K562 (cell line): Measurements from ENCODE around the gene ETS1. TPM values are rescaled to one million over a fixed set of nuclear protein-coding genes. Genes with fewer than 3 reads are reported as not detected.

Source experiments
- CTCF ChIP-seq, 3 experiments: IDR thresholded peaks in 2 of 3; conservative IDR thresholded peaks in 1 of 3; 2 replicates each; pipeline ENCODE4 v1.5.1; 2011 to 2012; ENCODE audit warnings: low read length in 3 of 3, mild to moderate bottlenecking in 3 of 3, control low read depth in 2 of 3, improper control_type of control experiment in 1 of 3, inconsistent platforms in 1 of 3, low read depth in 1 of 3, mixed read lengths in 1 of 3, moderate library complexity in 1 of 3; ENCODE audit not compliant: insufficient read depth in 2 of 3
- HCFC1 ChIP-seq: IDR thresholded peaks from 2 replicates; pipeline ENCODE4 v1.6.1; 2012; ENCODE audit warnings: low read depth, low read length, improper control_type of control experiment
- U2AF1 ChIP-seq: fragments of 200-400 bp; formaldehyde crosslinking; optimal IDR thresholded peaks from 2 replicates; pipeline ENCODE3; 2017; ENCODE audit warnings: mild to moderate bottlenecking, low read depth, low read length, moderate library complexity
- ZBTB17 ChIP-seq: fragments of 450-650 bp; formaldehyde crosslinking; IDR thresholded peaks from 2 replicates; pipeline ENCODE4 v1.4.0; 2020; ENCODE audit warnings: mild to moderate bottlenecking
- ZBTB43 ChIP-seq: sonication (generic); formaldehyde crosslinking; IDR thresholded peaks from 2 replicates; pipeline ENCODE4 v1.8.0; 2023; ENCODE audit warnings: mild to moderate bottlenecking, missing genetic modification reagents
- ZNF318 ChIP-seq, 2 experiments: fragments of 450-650 bp; IDR thresholded peaks; 2 replicates each; pipeline ENCODE4 v1.6.1; 2016; ENCODE audit warnings: mild to moderate bottlenecking in 2 of 2, borderline replicate concordance in 1 of 2, low read depth in 1 of 2, moderate library complexity in 1 of 2
- ZNF589 ChIP-seq: fragments of 200-800 bp; sonication (Bioruptor generic); IDR thresholded peaks from 2 replicates; pipeline ENCODE4 v1.6.1; 2016; ENCODE audit warnings: low read depth, missing genetic modification characterization, missing compliant biosample characterization
- ZNF707 ChIP-seq: fragments of 250-450 bp; sonication (Bioruptor Pico); conservative IDR thresholded peaks from 2 replicates; pipeline ENCODE4 v1.8.0; 2022; ENCODE audit warnings: inconsistent platforms, mild to moderate bottlenecking, moderate library complexity
- polyA plus RNA-seq, 8 experiments: library from polyadenylated mRNA; depleted of rRNA in 4 of 8; stranded (reverse) in 5 of 8; unstranded in 3 of 8; fragments of >200 nt; fragmentation: Nextera tagmentation in 2 of 8; fragmentation: Illumina TruSeq in 1 of 8; extraction: Ambion mirVana in 2 of 8; extraction: Trizol in 1 of 8; gene quantifications; 2 replicates each; pipeline versions ENCODE4 v1.2.1 to v1.2.3, GENCODE V29; 2011 to 2014; ENCODE audit warnings: inconsistent platforms in 1 of 8, missing spikeins in 1 of 8
- total RNA-seq, 7 experiments: library from RNA; depleted of rRNA in 6 of 7; stranded (reverse); fragments of >200 nt in 6 of 7; fragmentation: Illumina TruSeq in 2 of 7; extraction: Trizol in 2 of 7; gene quantifications; 2 replicates each; pipeline versions ENCODE4 v1.2.1 to v1.2.3, GENCODE V29; 2011 to 2021; ENCODE audit warnings: low replicate concordance in 1 of 7

Gene ETS1
- total and polyA plus RNA-seq, 9 of the 15 experiments (the other 6 are each of a cell fraction or from before 2014, with no cell fraction given) = 0.04 to 1.4 (median 0.23) TPM

- no peak for TF ChIP-seq CTCF (IDR thresholded peaks at IDR 0.05 in 2 of 3, conservative IDR thresholded peaks at IDR 0.05 in 1 of 3; ENCODE audit: insufficient read depth in 2 of 3, low read depth in 1 of 3, low read length in 3 of 3)
- TF ChIP-seq U2AF1 = no peak
- TF ChIP-seq ZNF707 (CRISPR knock-in tag) = no peak
- no peak for TF ChIP-seq ZNF318 (IDR thresholded peaks at IDR 0.05; ENCODE audit: borderline replicate concordance in 1 of 2, low read depth in 1 of 2)
- 0 out of 2 replicates have a peak, but pooled peaks have one; percentile 35 for TF ChIP-seq ZBTB17 (CRISPR knock-in tag)
- TF ChIP-seq ZNF589 (CRISPR knock-in tag) = no peak
- TF ChIP-seq HCFC1 = no peak
- no peak for TF ChIP-seq ZBTB43 (CRISPR knock-in tag)
Measured at GRCh38 chr11:128522055-128522942, 65.1 kb downstream of the ETS1 start (continued).
